Right lobe of liver (tissue), 6 donors: ENCODE measurements around the gene CFAP221. TPM values are rescaled to one million over a fixed set of nuclear protein-coding genes. Genes with fewer than 3 reads are reported as not detected.

ENCODE experiments used
- ATAC-seq, 4 donors: fragments of 200-7000 bp; cut with Tn5 transposase; one replicate each; pipeline ENCODE4 v1.9.1; 2020; ENCODE audit warnings: mild to moderate bottlenecking in 4 of 4, moderate library complexity in 4 of 4
- DNase-seq, 3 donors: peaks; one replicate each; pipeline ENCODE4 v3.0.0-alpha.2; 2020
- H3K27ac ChIP-seq, 3 donors: fragments of 200-600 bp; one replicate each; pipeline ENCODE4 v1.8.0; 2022
- H3K27me3 ChIP-seq, 2 donors: fragments of 200-600 bp; one replicate each; pipeline ENCODE4 v1.8.0; 2022
- H3K36me3 ChIP-seq, 4 donors: fragments of 200-600 bp; sonication (generic) in 1 of 4; one replicate each; pipeline versions ENCODE4 v1.5.1 to v1.8.0; 2017 to 2022; ENCODE audit warnings: control low read depth in 1 of 4
- H3K4me1 ChIP-seq, 4 donors: fragments of 200-600 bp; sonication (generic) in 1 of 4; one replicate each; pipeline versions ENCODE4 v1.5.1 to v1.8.0; 2017 to 2022; ENCODE audit warnings: control low read depth in 1 of 4
- H3K4me3 ChIP-seq, 3 donors: fragments of 200-600 bp; one replicate each; pipeline ENCODE4 v1.8.0; 2022
- H3K9me3 ChIP-seq, 4 donors: fragments of 200-600 bp; sonication (generic) in 1 of 4; one replicate each; pipeline versions ENCODE4 v1.5.1 to v1.8.0; 2017 to 2022; ENCODE audit warnings: control low read depth in 1 of 4
- CTCF ChIP-seq, 4 donors: fragments of 200-600 bp in 3 of 4; fragments of 450-650 bp in 1 of 4; IDR thresholded peaks; one replicate each; pipeline versions ENCODE4 v1.5.1 to v1.8.0; 2016 to 2022; ENCODE audit warnings: antibody characterized with exemption in 4 of 4, mild to moderate bottlenecking in 2 of 4
- POLR2A ChIP-seq: fragments of 450-650 bp; IDR thresholded peaks from one replicate; pipeline ENCODE4 v1.6.1; 2017; ENCODE audit warnings: antibody characterized with exemption, mild to moderate bottlenecking
- WGBS: methylation state at CpG from one replicate; pipeline ENCODE4 v1.1.6; 2018; ENCODE audit warnings: low coverage, low lambda C conversion rate; ENCODE audit not compliant: insufficient coverage; ENCODE audit errors: missing lambda C conversion rate; 5-methylcytosine and 5-hydroxymethylcytosine counted together
- intact Hi-C, 2 donors: fragments of 100-400 bp; cut with DNase I; formaldehyde crosslinking; loops; one replicate each; pipeline versions ENCODE4 v1.11.2 to v1.14.1; 2022
- total RNA-seq, 6 experiments: library from RNA; depleted of rRNA in 2 of 6; stranded (reverse); fragments of >200 nt in 2 of 6; fragmentation: NEBNext Ultra II Directional in 3 of 6; extraction: Animal tissue kit (Norgen Biotek cat#: 25700) in 3 of 6; gene quantifications; one replicate each; pipeline versions ENCODE4 v1.1.0 to v1.2.4, GENCODE V29; 2016 to 2023
- donor health status: DM: no; HTN: yes; CAD: no.
- donor health status: DM: no; HTN: no; CAD: no.
- donor health status: DM: no; HTN: no; CAD: no.
- donor health status: DM: no; HTN: yes; CAD: no.
- donor health status: DM: no; HTN: yes; CAD: no.

The CFAP221 gene
- total RNA-seq, 6 experiments from 2014 or later, result 0.56 to 5.8 (median 2.4) TPM

DNA sequence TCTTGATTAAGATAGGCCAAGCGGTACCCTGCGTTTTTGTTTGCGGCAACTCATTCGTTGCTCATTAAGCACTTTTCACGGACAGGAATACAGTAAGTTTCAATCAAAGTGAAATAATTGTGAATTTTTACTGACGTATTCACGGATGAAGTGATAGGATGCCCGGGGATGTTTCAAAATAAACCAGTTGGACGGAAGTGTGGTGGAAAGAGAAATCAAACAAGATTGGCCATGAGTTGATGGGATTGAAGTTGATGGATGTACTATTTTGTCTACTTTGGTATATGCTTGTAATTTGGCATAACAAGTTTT is 135.2 kb downstream of the CFAP221 start:
- H3K27me3 ChIP-seq, result no peaks in the 10 kb centered on the region
- TF ChIP-seq CTCF (IDR thresholded peaks at IDR 0.05) (no peak), POLR2A (no peak)
- no peak for ATAC-seq
- H3K27ac ChIP-seq, result peak overlapping the region; percentile 41 to 77 (median 74)
- no peaks in the 10 kb centered on the region for H3K9me3 ChIP-seq
- peaks cover 0 to 12% (median 4%) of the 10 kb centered on the region in 4 donors for H3K36me3 ChIP-seq
- H3K4me1 ChIP-seq, result peaks cover 0 to 8% (median 3%) of the 10 kb centered on the region in 4 donors
- intact Hi-C loops, result no loop called here
- no peak for DNase-seq
- 4% methylated on average over 9 of the region's 9 CpGs for WGBS
- H3K4me3 ChIP-seq, result peak overlapping the region; percentile 80 to 93 (median 91)

- H3K27me3 ChIP-seq, result no peaks in the 10 kb centered on the region
- H3K9me3 ChIP-seq, result no peaks in the 10 kb centered on the region
- ATAC-seq (no peak), DNase-seq (peak in 1 of 3 donors; percentile 18)
- intact Hi-C loops, result no loop called here
- H3K4me1 ChIP-seq, result peaks cover 0 to 8% (median 3%) of the 10 kb centered on the region in 4 donors
- H3K36me3 ChIP-seq, result peaks cover 0 to 12% (median 4%) of the 10 kb centered on the region in 4 donors
- H3K27ac ChIP-seq, result peak overlapping the region; percentile 41 to 77 (median 74)
- no peak for TF ChIP-seq CTCF (IDR thresholded peaks at IDR 0.05)
- TF ChIP-seq POLR2A, result no peak
- peak overlapping the region; percentile 80 to 93 (median 91) for H3K4me3 ChIP-seq
- 36% methylated on average over 2 of the region's 2 CpGs for WGBS
Observed at GRCh38 chr2:119679846-119680245, 135.6 kb downstream of the CFAP221 start.

DNA sequence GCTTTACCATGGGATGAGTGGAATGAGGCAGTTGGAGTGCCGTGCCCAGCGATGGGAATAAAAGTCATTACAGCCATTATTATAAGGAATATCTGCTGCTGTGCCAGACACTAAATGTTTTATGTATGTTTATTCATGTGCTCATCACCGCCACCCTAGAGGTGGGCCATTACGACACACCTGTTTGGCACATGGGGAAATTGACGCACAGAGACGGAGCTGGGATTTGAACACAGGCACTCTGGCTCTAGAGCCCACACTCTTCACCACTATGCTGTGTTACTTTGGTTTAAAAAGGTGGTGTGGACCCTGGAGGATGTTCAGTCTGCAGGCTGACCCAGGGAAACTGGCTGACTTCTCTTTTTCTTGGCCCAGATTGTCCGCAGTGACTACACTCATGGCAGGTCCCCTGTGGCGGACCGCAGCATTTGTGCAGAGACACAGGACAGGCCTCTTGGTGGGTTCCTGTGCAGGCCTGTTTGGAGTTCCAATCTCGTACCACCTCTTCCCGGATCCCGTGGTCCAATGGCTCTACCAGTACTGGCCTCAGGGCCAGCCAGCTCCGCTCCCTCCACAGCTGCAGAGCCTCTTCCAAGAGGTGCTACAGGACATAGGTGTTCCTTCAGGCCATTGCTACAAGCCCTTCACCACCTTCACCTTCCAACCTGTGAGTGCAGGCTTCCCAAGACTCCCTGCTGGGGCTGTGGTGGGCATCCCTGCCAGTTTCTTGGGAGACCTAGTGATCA is 136.4 kb downstream of the CFAP221 start:
- 100% methylated on average over 4 of the region's 13 CpGs for WGBS

DNA sequence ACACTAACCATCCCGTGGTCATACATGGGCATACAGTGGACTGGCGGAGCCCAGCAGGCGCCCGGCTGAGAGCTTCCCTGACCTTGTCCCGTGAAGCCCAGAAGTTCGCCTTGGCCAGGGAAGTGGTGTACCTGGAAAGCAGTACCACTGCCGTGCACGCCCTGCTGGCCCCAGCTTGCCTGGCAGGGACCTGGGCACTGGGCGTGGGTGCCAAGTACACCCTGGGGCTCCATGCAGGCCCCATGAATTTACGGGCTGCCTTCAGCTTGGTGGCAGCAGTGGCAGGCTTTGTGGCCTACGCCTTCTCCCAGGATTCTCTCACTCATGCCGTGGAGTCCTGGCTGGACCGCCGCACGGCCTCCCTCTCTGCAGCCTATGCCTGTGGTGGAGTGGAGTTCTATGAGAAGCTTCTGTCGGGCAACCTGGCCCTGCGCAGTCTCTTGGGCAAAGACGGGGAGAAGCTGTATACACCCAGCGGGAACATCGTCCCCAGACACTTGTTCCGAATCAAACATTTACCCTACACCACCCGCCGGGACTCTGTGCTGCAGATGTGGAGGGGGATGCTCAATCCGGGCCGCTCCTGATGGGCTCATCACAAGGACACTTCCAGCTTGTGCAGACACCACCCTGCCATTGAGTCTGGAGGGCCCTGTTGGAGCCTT is 137.1 kb downstream of the CFAP221 start:
- peaks cover 0 to 12% (median 4%) of the 10 kb centered on the region in 4 donors for H3K36me3 ChIP-seq
- DNase-seq, result no peak
- H3K27ac ChIP-seq, result no peak overlapping the region
- no peak overlapping the region for H3K4me3 ChIP-seq
- whole genome bisulfite sequencing, result 80% methylated on average over 7 of the region's 25 CpGs
- H3K4me1 ChIP-seq, result peaks cover 0 to 8% (median 3%) of the 10 kb centered on the region in 4 donors
- ATAC-seq, result no peak
- H3K9me3 ChIP-seq, result no peaks in the 10 kb centered on the region
- TF ChIP-seq CTCF (IDR thresholded peaks at IDR 0.05) (no peak), POLR2A (no peak)
- no peaks in the 10 kb centered on the region for H3K27me3 ChIP-seq
- intact Hi-C loops, result no loop called here

More for the DNA sequence above, 136.4 kb downstream of the CFAP221 start:
- H3K9me3 ChIP-seq, result no peaks in the 10 kb centered on the region
- DNase-seq (no peak), ATAC-seq (no peak)
- no peak overlapping the region for H3K4me3 ChIP-seq
- TF ChIP-seq POLR2A (no peak), CTCF (IDR thresholded peaks at IDR 0.05) (no peak)
- no peaks in the 10 kb centered on the region for H3K27me3 ChIP-seq
- H3K4me1 ChIP-seq, result peaks cover 0 to 8% (median 3%) of the 10 kb centered on the region in 4 donors
- peaks cover 0 to 12% (median 4%) of the 10 kb centered on the region in 4 donors for H3K36me3 ChIP-seq
- intact Hi-C loops, result no loop called here
- H3K27ac ChIP-seq, result no peak overlapping the region
